GM18519 (cell line): ENCODE results near the gene USP4.
"Not testable (repeated sequence)": the region's sequence is repeated elsewhere in the genome, so short reads cannot be mapped to it uniquely, and the experiment has no call there.

Experiments
- ATAC-seq: cut with Tn5 transposase; IDR thresholded peaks from one replicate; pipeline ENCODE4 v1.9.1; 2021; ENCODE audit warnings: mild to moderate bottlenecking, moderate library complexity; ENCODE audit not compliant: unreplicated experiment, low FRiP score

Gene USP4

GRCh38 chr3:49339941-49340800 lies at the start of gene USP4:
USP4 (minus strand) TSS chr3:49340053; CDS start chr3:49340024, 29 bp downstream.
- peak; percentile 68 for ATAC-seq

GRCh38 chr3:49389297-49389696 lies 49.4 kb upstream of the USP4 start:
- ATAC-seq: no peak

- no peak for ATAC-seq
Measured at GRCh38 chr3:49388289-49388820, 48.5 kb upstream of the USP4 start.

GRCh38 chr3:49387721-49388120 lies 47.9 kb upstream of the USP4 start:
- ATAC-seq: no peak

- ATAC-seq: no peak
Measured at GRCh38 chr3:49386056-49386756, 46.4 kb upstream of the USP4 start.

GRCh38 chr3:49385617-49386016 lies 45.8 kb upstream of the USP4 start:
- no peak for ATAC-seq

- no peak for ATAC-seq
Measured at GRCh38 chr3:49383387-49383786, 43.5 kb upstream of the USP4 start.

- no peak for ATAC-seq
Measured at GRCh38 chr3:49378249-49378895, 38.5 kb upstream of the USP4 start.

GRCh38 chr3:49377483-49377882 lies 37.6 kb upstream of the USP4 start:
- ATAC-seq: no peak

GRCh38 chr3:49371946-49372345 lies 32.1 kb upstream of the USP4 start:
- ATAC-seq: no peak

- ATAC-seq: no peak
Measured at GRCh38 chr3:49370585-49371290, 30.9 kb upstream of the USP4 start.

GRCh38 chr3:49362561-49362960 lies 22.7 kb upstream of the USP4 start:
- no peak for ATAC-seq

- no peak for ATAC-seq
Measured at GRCh38 chr3:49359623-49360022, 19.8 kb upstream of the USP4 start.

GRCh38 chr3:49358884-49359225 lies 19.0 kb upstream of the USP4 start:
- no peak for ATAC-seq

- peak; percentile 68 for ATAC-seq
Measured at GRCh38 chr3:49358217-49358883, 18.5 kb upstream of the USP4 start, which contains the start of gene GPX1. GPX1 (minus strand) TSS chr3:49358353; CDS start chr3:49358278, 75 bp downstream.

- ATAC-seq: not testable (repeated sequence)
Measured at GRCh38 chr3:49357443-49358216, 17.8 kb upstream of the USP4 start.

GRCh38 chr3:49357095-49357442 lies 17.2 kb upstream of the USP4 start:
- not testable (repeated sequence) for ATAC-seq

- no peak for ATAC-seq
Measured at GRCh38 chr3:49352890-49353421, 13.1 kb upstream of the USP4 start.

GRCh38 chr3:49352281-49352680 lies 12.4 kb upstream of the USP4 start:
- ATAC-seq: no peak
